HG02571 (cell line): ENCODE data around the gene NDC80.
"Not testable (repeated sequence)": the region's sequence is repeated elsewhere in the genome, so short reads cannot be mapped to it uniquely, and the experiment has no call there.

Source experiments
- ATAC-seq: cut with Tn5 transposase; IDR thresholded peaks from one replicate; pipeline ENCODE4 v1.9.1; 2021; ENCODE audit warnings: mild to moderate bottlenecking, moderate library complexity; ENCODE audit not compliant: unreplicated experiment

NDC80 gene

DNA sequence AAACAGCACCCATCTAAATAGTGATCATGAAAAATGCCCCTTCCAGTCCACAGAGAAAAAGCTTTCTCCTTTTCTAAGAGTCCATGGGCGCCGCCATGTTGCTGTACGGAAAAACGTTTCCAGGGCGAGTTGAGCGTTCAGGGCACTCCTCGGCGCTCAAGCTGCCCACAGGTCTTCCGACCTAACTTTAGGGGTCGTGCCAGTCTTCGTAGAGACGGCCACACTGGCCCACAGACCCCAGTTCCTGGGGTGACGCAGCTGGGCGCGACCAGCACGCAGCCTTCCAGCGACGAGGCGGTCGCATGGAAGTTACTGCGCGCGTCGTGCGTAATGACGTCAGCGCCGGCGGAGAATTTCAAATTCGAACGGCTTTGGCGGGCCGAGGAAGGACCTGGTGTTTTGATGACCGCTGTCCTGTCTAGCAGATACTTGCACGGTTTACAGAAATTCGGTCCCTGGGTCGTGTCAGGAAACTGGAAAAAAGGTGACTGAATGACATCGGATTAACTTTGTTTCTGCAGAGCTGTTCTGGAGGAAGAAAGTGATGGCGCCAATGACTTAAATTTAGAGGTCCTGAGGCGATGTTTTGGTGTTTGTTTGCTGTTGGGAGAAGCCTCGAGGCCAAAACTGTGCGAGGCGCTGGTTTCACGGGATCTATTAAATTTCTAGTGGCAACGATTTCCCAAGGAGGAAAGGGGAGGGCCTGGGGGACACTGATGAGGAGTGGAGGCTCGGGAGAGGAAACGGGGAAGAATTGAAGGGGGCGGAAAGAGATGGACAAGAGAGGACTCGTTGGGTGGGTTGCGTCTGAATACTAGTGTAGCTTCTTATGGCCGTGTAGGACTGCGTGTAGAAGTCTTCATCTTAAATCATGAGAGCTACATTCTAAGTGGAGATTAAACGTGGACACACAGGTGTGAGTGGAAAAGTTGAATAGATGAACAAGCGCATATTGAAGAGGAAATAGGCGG, at the start of gene NDC80, which contains the start of gene METTL4:
NDC80 (plus strand) TSS at position 358 of the 971 bp plus-strand sequence. CDS start 1,429 bp downstream, outside the sequence.
METTL4 (minus strand) TSS at position 306 of the 971 bp plus-strand sequence. CDS start 4,289 bp downstream, outside the sequence.
- peak; percentile 68 for ATAC-seq

DNA sequence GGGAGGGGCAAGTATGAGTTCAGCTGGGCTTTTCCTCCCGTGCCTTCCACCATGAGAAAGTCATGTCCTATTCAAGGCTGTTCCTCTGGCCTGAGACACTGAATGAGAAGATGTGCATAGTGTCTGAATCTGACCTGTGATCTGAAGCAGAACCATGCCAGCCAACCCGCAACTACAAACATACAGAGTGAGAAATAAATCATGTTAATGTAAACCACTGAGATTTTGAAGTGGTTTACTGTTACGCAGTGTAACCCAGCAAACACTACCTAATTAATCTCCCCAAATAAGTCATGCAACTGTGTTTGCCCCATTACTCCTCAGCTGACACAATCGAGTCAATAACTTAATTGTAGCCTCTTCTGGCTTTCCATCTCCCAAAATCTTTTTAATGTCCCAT, 49.2 kb upstream of the NDC80 start:
- ATAC-seq = no peak

GRCh38 chr18:2524794-2525198, 46.6 kb upstream of the NDC80 start:
- not testable (repeated sequence) for ATAC-seq

GRCh38 chr18:2526329-2526728, 45.0 kb upstream of the NDC80 start:
- no peak for ATAC-seq

DNA sequence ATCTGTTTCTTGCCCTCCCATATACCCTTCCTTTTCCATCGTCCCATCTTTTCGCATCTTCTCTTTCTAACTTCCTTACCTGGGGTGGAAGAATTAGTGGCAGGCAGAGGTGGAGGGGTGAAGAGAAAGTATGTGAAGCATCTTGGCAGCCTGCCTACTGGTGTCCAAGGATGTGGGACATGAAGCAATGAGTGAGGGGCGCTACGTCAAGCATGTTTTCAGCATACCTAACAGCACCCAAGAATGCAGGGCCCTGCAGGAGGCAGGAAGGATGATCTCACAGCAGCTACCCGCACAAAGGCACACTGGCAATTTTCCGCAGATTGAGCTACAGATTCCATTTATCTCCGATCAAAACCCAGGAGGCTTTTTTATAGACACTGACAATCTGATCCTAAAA, 42.2 kb upstream of the NDC80 start:
- ATAC-seq = no peak

DNA sequence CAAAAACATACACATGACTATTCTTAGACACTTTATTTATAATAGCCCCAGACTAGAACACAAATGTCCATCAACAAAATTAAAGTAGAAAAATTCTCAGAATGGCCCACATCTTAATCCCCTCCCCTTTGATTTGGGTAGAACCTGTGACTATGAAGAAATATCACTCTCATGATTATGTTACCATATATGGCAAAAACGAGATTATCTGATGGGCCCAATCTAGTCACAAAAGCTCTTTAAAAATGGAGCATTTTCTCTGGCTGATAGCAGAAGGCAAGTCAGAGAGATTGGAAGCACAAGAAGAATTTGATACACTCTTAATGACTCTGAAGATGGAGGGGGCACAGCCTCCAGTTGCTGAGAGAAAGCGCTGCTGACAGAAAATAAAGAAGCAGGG, 39.6 kb upstream of the NDC80 start:
- ATAC-seq = no peak

DNA sequence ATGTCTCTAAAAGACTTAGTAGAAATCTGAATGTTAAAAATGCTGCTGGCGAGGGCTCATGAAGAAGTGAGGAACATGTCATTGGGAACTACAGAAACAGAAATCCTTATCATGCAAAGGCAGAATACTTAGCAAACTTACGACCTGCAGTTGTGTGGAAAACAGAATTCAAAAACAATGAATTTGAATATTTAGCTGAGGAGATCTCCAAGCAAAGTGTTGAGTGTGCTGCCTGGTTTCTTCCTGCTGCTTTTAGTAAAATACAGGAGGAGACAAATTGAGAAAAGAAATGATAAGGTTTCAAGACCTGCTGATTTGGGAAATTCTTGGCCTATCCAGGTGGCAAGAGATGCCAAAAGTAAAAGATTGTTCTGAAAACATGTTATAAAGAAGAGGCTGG, 38.6 kb upstream of the NDC80 start:
- no peak for ATAC-seq

DNA sequence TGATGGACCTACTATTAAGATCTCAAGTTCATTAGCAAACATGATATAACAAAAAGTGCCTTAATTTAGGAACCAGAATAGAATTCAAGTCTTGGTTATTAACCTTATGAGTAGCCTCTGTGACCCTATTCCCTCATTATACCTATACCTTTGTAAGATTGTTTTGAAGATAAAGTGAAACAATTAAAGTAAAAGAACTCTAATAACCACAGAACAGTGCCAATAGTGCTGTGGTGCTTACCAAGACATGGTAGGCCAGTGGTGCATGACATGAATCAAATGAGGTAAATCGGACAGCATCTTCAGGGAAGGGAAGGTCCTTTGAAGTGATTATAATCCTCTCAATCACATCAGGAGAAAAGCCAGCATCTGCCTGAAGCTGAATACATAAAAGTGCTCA, 36.5 kb upstream of the NDC80 start:
- no peak for ATAC-seq

DNA sequence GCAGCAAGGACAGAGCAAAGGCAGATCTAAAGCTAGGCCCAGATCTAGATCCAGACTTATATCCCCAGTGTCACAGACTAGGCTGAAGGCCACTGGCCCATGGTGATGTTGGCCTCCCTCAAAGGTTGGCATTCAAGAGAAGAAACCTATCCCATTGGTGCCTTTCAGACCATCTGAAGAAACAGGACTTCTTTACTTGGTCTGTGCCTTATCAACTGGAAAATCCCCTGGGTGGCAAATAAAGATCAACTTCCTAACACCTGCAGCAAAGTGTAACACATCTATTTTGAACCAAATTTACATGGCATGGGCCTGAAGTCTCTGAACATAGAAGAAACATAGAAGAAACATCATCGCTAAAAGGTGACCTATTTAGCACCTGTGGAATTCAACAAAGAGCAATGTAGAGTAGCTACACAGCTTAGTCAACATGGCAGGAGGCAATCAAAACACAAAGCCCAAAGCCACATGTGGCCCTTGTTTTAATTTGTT, 35.9 kb upstream of the NDC80 start:
- ATAC-seq = no peak

DNA sequence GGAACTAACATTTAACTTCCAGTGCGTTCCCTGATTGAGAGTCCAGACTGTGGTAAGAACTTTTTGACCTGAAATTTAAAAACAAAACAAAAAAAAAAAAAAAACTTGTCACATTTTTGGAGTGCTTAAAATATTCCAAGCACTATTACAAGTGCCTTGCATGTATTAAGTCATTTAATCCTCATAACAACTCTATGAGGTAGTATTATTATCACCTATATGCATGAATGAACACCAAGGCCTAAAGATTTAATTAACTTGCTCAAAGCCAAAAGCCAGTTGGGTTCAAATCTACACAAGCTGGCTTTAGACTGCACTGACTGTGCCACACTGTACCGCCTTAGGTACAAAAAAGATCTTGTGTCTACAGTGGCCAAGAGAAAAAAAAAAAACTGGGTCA, 35.3 kb upstream of the NDC80 start:
- no peak for ATAC-seq

GRCh38 chr18:2536493-2536892, 34.9 kb upstream of the NDC80 start:
- ATAC-seq = no peak

DNA sequence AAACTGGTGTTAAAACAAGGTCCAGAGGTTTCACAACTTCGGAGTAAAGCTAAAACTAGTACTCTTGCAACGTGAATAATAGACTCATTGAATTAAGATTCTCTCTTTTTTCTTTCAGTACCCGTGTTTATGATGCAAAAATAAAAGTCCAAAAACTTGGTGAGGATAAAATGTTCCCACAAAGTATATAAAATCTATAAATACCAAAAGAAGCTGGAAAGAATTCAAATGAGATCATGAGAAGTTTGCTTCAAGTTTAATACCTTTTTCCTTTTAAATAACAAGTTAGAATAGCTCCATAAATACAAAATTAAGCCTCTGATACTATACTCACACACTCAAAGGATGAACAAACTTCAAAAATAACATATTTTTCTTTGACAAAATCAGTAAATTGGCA, 34.1 kb upstream of the NDC80 start:
- no peak for ATAC-seq

DNA sequence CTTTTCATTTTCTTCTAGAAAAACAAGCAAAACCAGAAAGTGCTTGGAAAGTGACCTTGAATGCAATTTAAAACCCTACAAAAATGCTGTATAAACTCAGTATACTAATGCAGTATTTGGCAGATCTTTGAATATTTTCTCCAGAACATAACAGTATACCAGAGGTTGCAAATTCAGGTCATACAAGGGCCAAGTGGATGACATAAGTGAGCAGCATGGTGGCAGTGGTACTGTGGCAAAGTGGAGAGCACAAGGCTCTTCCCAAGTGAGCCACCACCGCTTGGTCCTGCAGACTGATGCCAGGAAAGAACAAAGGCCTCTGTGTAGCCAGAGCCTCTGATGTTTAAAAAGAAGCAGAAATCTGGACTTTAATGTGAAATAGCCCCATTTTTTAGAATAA, 33.1 kb upstream of the NDC80 start:
- ATAC-seq = no peak

GRCh38 chr18:2538844-2539243, 32.5 kb upstream of the NDC80 start:
- no peak for ATAC-seq

GRCh38 chr18:2540575-2540974, 30.8 kb upstream of the NDC80 start:
- ATAC-seq = no peak

GRCh38 chr18:2541925-2542563, 29.3 kb upstream of the NDC80 start:
- ATAC-seq = peak; percentile 51

DNA sequence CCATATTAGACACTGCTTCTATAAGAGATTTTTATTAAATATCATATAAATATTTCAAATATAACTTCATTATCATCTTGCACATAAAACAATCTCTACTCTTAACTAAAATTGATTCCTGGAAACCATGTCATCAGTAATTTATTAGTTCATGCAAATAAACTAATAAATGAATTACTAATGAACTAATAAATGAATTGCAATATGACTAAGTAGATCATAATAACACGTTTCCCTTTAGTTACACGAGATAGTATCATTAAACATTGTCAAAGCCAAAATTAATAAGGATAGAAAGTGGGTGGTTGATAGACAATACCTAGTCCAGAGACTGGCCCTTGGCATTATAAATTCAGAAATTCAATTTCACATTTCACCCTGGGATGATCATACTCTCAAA, 26.2 kb upstream of the NDC80 start:
- ATAC-seq = no peak

DNA sequence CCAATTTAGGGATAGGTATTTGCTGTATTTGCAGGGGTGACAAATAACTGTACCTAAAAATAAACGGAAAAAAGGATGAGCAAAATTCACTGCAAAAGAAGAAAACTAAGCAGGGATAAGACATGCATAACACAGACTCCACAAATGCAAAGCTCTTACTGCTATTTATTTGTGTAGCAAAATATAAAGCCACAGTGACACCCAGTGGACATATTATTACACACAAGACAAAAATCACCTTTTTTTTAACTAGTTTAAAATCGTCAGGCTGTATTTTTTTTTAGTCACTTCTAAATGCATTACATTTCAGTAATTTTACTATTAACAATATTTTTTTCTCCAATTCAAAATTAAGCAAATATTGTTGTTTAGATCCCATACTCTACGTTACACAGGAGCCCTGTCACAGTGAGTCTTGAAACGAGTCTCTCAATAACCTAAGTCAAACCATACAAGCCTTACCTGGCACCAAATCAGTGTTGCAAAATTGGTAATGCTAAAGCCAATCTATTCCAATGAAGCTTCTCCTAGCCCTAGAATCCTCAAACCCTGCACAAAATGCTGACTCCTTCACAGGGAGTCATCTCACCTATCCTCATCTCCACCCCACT, 23.8 kb upstream of the NDC80 start:
- ATAC-seq = no peak

DNA sequence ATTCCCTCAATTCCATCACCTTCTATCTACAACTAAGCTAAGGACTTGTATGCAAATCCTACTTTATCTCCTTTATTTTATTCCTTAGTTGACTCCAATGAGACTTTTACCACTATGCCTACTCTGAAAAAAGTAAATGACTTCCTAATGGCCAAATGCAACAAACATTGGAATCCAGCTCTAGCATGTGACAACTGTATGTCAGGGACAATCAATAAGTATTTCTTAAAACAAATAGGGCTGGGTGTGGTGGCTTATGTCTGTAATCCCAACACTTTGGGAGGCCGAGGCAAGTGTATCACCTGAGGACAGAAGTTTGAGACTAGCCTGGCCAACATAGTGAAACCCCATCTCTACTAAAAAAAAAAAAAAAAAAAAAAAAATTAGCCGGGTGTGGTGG, 21.9 kb upstream of the NDC80 start:
- no peak for ATAC-seq

GRCh38 chr18:2551425-2551824, 19.9 kb upstream of the NDC80 start:
- no peak for ATAC-seq

GRCh38 chr18:2554696-2555095, 16.7 kb upstream of the NDC80 start:
- no peak for ATAC-seq
